HepG2 (cell line): ENCODE data around the gene ARL8B. TPM values are rescaled to one million over a fixed set of nuclear protein-coding genes. Genes with fewer than 3 reads are reported as not detected.
A peak's percentile ranks its signal among the peaks of the same experiment; 100 is the strongest.

Source experiments
- CBX5 ChIP-seq: sonication (generic); formaldehyde crosslinking; IDR thresholded peaks from 2 replicates; pipeline ENCODE4 v1.4.0; 2020; ENCODE audit warnings: missing genetic modification reagents, borderline replicate concordance
- FLYWCH1 ChIP-seq: sonication (generic); formaldehyde crosslinking; IDR thresholded peaks from 2 replicates; pipeline ENCODE4 v1.8.1; 2023; ENCODE audit warnings: mild to moderate bottlenecking, missing genetic modification reagents
- KDM5B ChIP-seq: sonication (generic); formaldehyde crosslinking; IDR thresholded peaks from 2 replicates; pipeline ENCODE4 v1.4.0; 2020; ENCODE audit warnings: missing genetic modification reagents, mild to moderate bottlenecking, borderline replicate concordance
- MED8 ChIP-seq: sonication (generic); formaldehyde crosslinking; IDR thresholded peaks from 2 replicates; pipeline ENCODE4 v1.8.1; 2023; ENCODE audit warnings: mild to moderate bottlenecking, missing genetic modification reagents; ENCODE audit not compliant: insufficient replicate concordance
- NCOR1 ChIP-seq: fragments of 200-600 bp; sonication (generic); IDR thresholded peaks from 2 replicates; pipeline ENCODE4 v1.7.0; 2017; ENCODE audit warnings: antibody characterized with exemption, low read length, borderline replicate concordance
- PITX1 ChIP-seq: sonication (generic); formaldehyde crosslinking; IDR thresholded peaks from 2 replicates; pipeline ENCODE4 v1.5.1; 2020; ENCODE audit warnings: mild to moderate bottlenecking, missing genetic modification reagents
- RELA ChIP-seq: sonication (generic); formaldehyde crosslinking; IDR thresholded peaks from 2 replicates; pipeline ENCODE4 v1.4.0; 2020; ENCODE audit warnings: missing genetic modification reagents
- TCF7L2 ChIP-seq: IDR thresholded peaks from 2 replicates; pipeline ENCODE4 v1.6.1; 2011; ENCODE audit warnings: mild to moderate bottlenecking, low read depth, low read length, moderate library complexity
- ZFP36L2 ChIP-seq: sonication (generic); formaldehyde crosslinking; IDR thresholded peaks from 2 replicates; pipeline ENCODE4 v1.4.0; 2020; ENCODE audit warnings: missing genetic modification reagents
- ZNF143 ChIP-seq: sonication (generic); formaldehyde crosslinking; IDR thresholded peaks from 2 replicates; pipeline ENCODE4 v1.4.0; 2020; ENCODE audit warnings: missing genetic modification reagents
- ZNF224 ChIP-seq: sonication (generic); formaldehyde crosslinking; IDR thresholded peaks from 2 replicates; pipeline ENCODE4 v1.5.0; 2020; ENCODE audit warnings: mild to moderate bottlenecking, missing genetic modification reagents
- ZNF260 ChIP-seq: sonication (generic); formaldehyde crosslinking; IDR thresholded peaks from 2 replicates; pipeline ENCODE4 v1.4.0; 2020; ENCODE audit warnings: missing genetic modification reagents, low read depth, mild to moderate bottlenecking, borderline replicate concordance
- ZNF556 ChIP-seq: sonication (generic); formaldehyde crosslinking; IDR thresholded peaks from 2 replicates; pipeline ENCODE4 v1.4.0; 2020; ENCODE audit warnings: mild to moderate bottlenecking, missing genetic modification reagents, borderline replicate concordance
- ZNF577 ChIP-seq: sonication (generic); formaldehyde crosslinking; IDR thresholded peaks from 2 replicates; pipeline ENCODE4 v1.4.0; 2020; ENCODE audit warnings: mild to moderate bottlenecking, low read depth, missing genetic modification reagents, borderline replicate concordance
- ZNF605 ChIP-seq: sonication (generic); formaldehyde crosslinking; IDR thresholded peaks from 2 replicates; pipeline ENCODE4 v1.8.0; 2022; ENCODE audit warnings: mild to moderate bottlenecking, missing genetic modification reagents
- ZNF678 ChIP-seq: sonication (generic); formaldehyde crosslinking; IDR thresholded peaks from 2 replicates; pipeline ENCODE4 v1.4.0; 2020; ENCODE audit warnings: mild to moderate bottlenecking, missing genetic modification reagents
- ZNF749 ChIP-seq: sonication (generic); formaldehyde crosslinking; IDR thresholded peaks from 2 replicates; pipeline ENCODE4 v1.8.0; 2022; ENCODE audit warnings: mild to moderate bottlenecking, missing genetic modification reagents, moderate library complexity, borderline replicate concordance
- ZNF776 ChIP-seq: sonication (generic); formaldehyde crosslinking; IDR thresholded peaks from 2 replicates; pipeline ENCODE4 v1.4.0; 2020; ENCODE audit warnings: mild to moderate bottlenecking, missing genetic modification reagents
- ZUFSP ChIP-seq: sonication (generic); formaldehyde crosslinking; IDR thresholded peaks from 2 replicates; pipeline ENCODE4 v1.9.0; 2021; ENCODE audit warnings: missing genetic modification reagents, mild to moderate bottlenecking, borderline replicate concordance
- polyA plus RNA-seq, 8 experiments: library from polyadenylated mRNA; depleted of rRNA in 3 of 8; stranded (reverse) in 7 of 8; unstranded in 1 of 8; fragments of >200 nt; fragmentation: Illumina TruSeq in 4 of 8; extraction: Trizol in 4 of 8; gene quantifications; 2 replicates each; pipeline versions ENCODE4 v1.2.1 to v1.2.3, GENCODE V29; 2011 to 2016; ENCODE audit warnings: low read depth in 4 of 8, missing spikeins in 1 of 8, mixed read lengths in 1 of 8; ENCODE audit not compliant: insufficient read depth in 1 of 8
- total RNA-seq, 5 experiments: library from RNA; depleted of rRNA; stranded (reverse); fragments of >200 nt; fragmentation: Illumina TruSeq; extraction: Trizol; gene quantifications; 2 replicates each; pipeline ENCODE4 v1.2.3, GENCODE V29; 2016; ENCODE audit warnings: low read depth in 1 of 5
- TF ChIP-seq, protein P1 (sequence below): sonication (generic); formaldehyde crosslinking; conservative IDR thresholded peaks from 2 replicates; pipeline ENCODE4 v1.5.0; 2020; ENCODE audit warnings: missing genetic modification reagents
- TF ChIP-seq, protein P2 (sequence below): sonication (generic); formaldehyde crosslinking; IDR thresholded peaks from 2 replicates; pipeline ENCODE4 v1.4.0; 2020; ENCODE audit warnings: mild to moderate bottlenecking, missing genetic modification reagents
- TF ChIP-seq, protein P3 (sequence below): sonication (generic); formaldehyde crosslinking; IDR thresholded peaks from 2 replicates; pipeline ENCODE4 v1.4.0; 2020; ENCODE audit warnings: mild to moderate bottlenecking, missing genetic modification reagents

ARL8B gene
- total and polyA plus RNA-seq, 2 of the 13 experiments (the other 11 are each of a cell fraction or from before 2014, with no cell fraction given), result 23.5 to 30.4 TPM

- no peak for TF ChIP-seq ZNF224 (CRISPR knock-in tag)
- TF ChIP-seq, protein P1, sequence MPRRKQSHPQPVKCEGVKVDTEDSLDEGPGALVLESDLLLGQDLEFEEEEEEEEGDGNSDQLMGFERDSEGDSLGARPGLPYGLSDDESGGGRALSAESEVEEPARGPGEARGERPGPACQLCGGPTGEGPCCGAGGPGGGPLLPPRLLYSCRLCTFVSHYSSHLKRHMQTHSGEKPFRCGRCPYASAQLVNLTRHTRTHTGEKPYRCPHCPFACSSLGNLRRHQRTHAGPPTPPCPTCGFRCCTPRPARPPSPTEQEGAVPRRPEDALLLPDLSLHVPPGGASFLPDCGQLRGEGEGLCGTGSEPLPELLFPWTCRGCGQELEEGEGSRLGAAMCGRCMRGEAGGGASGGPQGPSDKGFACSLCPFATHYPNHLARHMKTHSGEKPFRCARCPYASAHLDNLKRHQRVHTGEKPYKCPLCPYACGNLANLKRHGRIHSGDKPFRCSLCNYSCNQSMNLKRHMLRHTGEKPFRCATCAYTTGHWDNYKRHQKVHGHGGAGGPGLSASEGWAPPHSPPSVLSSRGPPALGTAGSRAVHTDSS (CRISPR knock-in tag), result 0 out of 2 replicates have a peak, but pooled peaks have one; percentile 84
- TF ChIP-seq PITX1 (CRISPR knock-in tag), result no peak
- TF ChIP-seq NCOR1, result no peak; the same call in 1 of the 2 replicates
- TF ChIP-seq, protein P2, sequence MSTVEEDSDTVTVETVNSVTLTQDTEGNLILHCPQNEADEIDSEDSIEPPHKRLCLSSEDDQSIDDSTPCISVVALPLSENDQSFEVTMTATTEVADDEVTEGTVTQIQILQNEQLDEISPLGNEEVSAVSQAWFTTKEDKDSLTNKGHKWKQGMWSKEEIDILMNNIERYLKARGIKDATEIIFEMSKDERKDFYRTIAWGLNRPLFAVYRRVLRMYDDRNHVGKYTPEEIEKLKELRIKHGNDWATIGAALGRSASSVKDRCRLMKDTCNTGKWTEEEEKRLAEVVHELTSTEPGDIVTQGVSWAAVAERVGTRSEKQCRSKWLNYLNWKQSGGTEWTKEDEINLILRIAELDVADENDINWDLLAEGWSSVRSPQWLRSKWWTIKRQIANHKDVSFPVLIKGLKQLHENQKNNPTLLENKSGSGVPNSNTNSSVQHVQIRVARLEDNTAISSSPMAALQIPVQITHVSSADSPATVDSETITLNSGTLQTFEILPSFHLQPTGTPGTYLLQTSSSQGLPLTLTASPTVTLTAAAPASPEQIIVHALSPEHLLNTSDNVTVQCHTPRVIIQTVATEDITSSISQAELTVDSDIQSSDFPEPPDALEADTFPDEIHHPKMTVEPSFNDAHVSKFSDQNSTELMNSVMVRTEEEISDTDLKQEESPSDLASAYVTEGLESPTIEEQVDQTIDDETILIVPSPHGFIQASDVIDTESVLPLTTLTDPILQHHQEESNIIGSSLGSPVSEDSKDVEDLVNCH (CRISPR knock-in tag), result no peak
- TF ChIP-seq ZNF749 (CRISPR knock-in tag), result no peak
- no peak for TF ChIP-seq RELA
- TF ChIP-seq ZNF260 (CRISPR knock-in tag), result no peak
- TF ChIP-seq ZNF605 (CRISPR knock-in tag), result no peak; the same call in 1 of the 2 replicates
- TF ChIP-seq ZNF577, result no peak
- peak; percentile 75 for TF ChIP-seq ZNF143 (CRISPR knock-in tag)
- peak; percentile 88; the same call in 1 of the 2 replicates for TF ChIP-seq ZNF556 (CRISPR knock-in tag)
- TF ChIP-seq CBX5 (CRISPR knock-in tag), result 0 out of 2 replicates have a peak, but pooled peaks have one; percentile 55
- peak; percentile 65 for TF ChIP-seq MED8
- TF ChIP-seq, protein P3, sequence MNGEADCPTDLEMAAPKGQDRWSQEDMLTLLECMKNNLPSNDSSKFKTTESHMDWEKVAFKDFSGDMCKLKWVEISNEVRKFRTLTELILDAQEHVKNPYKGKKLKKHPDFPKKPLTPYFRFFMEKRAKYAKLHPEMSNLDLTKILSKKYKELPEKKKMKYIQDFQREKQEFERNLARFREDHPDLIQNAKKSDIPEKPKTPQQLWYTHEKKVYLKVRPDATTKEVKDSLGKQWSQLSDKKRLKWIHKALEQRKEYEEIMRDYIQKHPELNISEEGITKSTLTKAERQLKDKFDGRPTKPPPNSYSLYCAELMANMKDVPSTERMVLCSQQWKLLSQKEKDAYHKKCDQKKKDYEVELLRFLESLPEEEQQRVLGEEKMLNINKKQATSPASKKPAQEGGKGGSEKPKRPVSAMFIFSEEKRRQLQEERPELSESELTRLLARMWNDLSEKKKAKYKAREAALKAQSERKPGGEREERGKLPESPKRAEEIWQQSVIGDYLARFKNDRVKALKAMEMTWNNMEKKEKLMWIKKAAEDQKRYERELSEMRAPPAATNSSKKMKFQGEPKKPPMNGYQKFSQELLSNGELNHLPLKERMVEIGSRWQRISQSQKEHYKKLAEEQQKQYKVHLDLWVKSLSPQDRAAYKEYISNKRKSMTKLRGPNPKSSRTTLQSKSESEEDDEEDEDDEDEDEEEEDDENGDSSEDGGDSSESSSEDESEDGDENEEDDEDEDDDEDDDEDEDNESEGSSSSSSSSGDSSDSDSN, result peak; percentile 77
- TF ChIP-seq ZFP36L2, result no peak
- no peak for TF ChIP-seq TCF7L2
- no peak for TF ChIP-seq FLYWCH1 (CRISPR knock-in tag)
- no peak for TF ChIP-seq ZUFSP (CRISPR knock-in tag)
- TF ChIP-seq ZNF776 (CRISPR knock-in tag), result peak; percentile 89
- peak; percentile 94 for TF ChIP-seq KDM5B (CRISPR knock-in tag)
- TF ChIP-seq ZNF678 (CRISPR knock-in tag), result no peak
Measured at GRCh38 chr3:5122030-5122740, at the start of gene ARL8B (continued).
